K562 (cell line): ENCODE data around the gene NNAT. TPM values are rescaled to one million over a fixed set of nuclear protein-coding genes. Genes with fewer than 3 reads are reported as not detected.

ENCODE experiments used
- ARID1B ChIP-seq: fragments of 450-650 bp; IDR thresholded peaks from 2 replicates; pipeline ENCODE4 v1.6.1; 2016; ENCODE audit warnings: antibody characterized with exemption, mild to moderate bottlenecking, inconsistent platforms
- CHAMP1 ChIP-seq: fragments of 450-650 bp; IDR thresholded peaks from 2 replicates; pipeline ENCODE4 v1.6.1; 2016; ENCODE audit warnings: mild to moderate bottlenecking
- COPS2 ChIP-seq: fragments of 450-650 bp; conservative IDR thresholded peaks from 2 replicates; pipeline ENCODE4 v1.6.1; 2016; ENCODE audit warnings: mild to moderate bottlenecking, moderate library complexity
- DMBX1 ChIP-seq: fragments of 250-450 bp; sonication (Bioruptor Pico); IDR thresholded peaks from 2 replicates; pipeline ENCODE4 v1.8.0; 2022; ENCODE audit warnings: inconsistent platforms, mild to moderate bottlenecking, moderate library complexity, borderline replicate concordance
- FOXM1 ChIP-seq, 2 experiments: fragments of 450-650 bp in 1 of 2; sonication (generic) in 1 of 2; formaldehyde crosslinking in 1 of 2; IDR thresholded peaks; 2 replicates each; pipeline versions ENCODE4 v1.6.1 to v1.9.0; 2017 to 2022; ENCODE audit warnings: low read depth in 2 of 2, mild to moderate bottlenecking in 2 of 2, missing genetic modification reagents in 1 of 2, moderate library complexity in 1 of 2
- HDAC3 ChIP-seq: fragments of 450-650 bp; IDR thresholded peaks from 2 replicates; pipeline ENCODE4 v1.6.1; 2018; ENCODE audit warnings: borderline replicate concordance, mild to moderate bottlenecking, moderate library complexity; ENCODE audit not compliant: partially characterized antibody
- MAZ ChIP-seq, 2 experiments: fragments of 450-650 bp in 1 of 2; sonication (generic) in 1 of 2; formaldehyde crosslinking; IDR thresholded peaks in 1 of 2; conservative IDR thresholded peaks in 1 of 2; 2 replicates each; pipeline versions ENCODE4 v1.4.0 to v1.5.0; 2020; ENCODE audit warnings: mild to moderate bottlenecking in 1 of 2, missing genetic modification reagents in 1 of 2
- MCM3 ChIP-seq: fragments of 450-650 bp; IDR thresholded peaks from 2 replicates; pipeline ENCODE4 v1.6.1; 2016
- NR0B1 ChIP-seq: fragments of 450-650 bp; IDR thresholded peaks from one replicate; pipeline ENCODE4 v1.6.1; 2018; ENCODE audit warnings: mild to moderate bottlenecking, moderate library complexity; ENCODE audit not compliant: partially characterized antibody
- NR2C1 ChIP-seq, 2 experiments: fragments of 450-650 bp; IDR thresholded peaks; 2 replicates each; pipeline ENCODE4 v1.6.1; 2017; ENCODE audit warnings: mild to moderate bottlenecking in 2 of 2, antibody characterized with exemption in 1 of 2, inconsistent platforms in 1 of 2, missing compliant biosample characterization in 1 of 2, missing genetic modification characterization in 1 of 2
- POLR3G ChIP-seq: IDR thresholded peaks from 2 replicates; pipeline ENCODE4 v1.6.1; 2011; ENCODE audit not compliant: insufficient read length, insufficient replicate concordance; ENCODE audit errors: extremely low read depth
- RFX1 ChIP-seq: fragments of 450-650 bp; IDR thresholded peaks from 2 replicates; pipeline ENCODE4 v1.6.1; 2016; ENCODE audit warnings: mild to moderate bottlenecking, moderate library complexity
- SRF ChIP-seq, 2 experiments: fragments of 250-450, 450-650 bp in 1 of 2; sonication (Bioruptor Pico) in 1 of 2; sonication (generic) in 1 of 2; formaldehyde crosslinking; IDR thresholded peaks; 2 replicates each; pipeline versions ENCODE4 v1.5.0 to v1.5.1; 2020 to 2022; ENCODE audit warnings: mild to moderate bottlenecking in 1 of 2, missing genetic modification reagents in 1 of 2
- TEAD2 ChIP-seq: fragments of 450-650 bp; IDR thresholded peaks from 2 replicates; pipeline ENCODE4 v1.6.1; 2016; ENCODE audit warnings: missing genetic modification characterization, control low read depth, missing compliant biosample characterization
- TFE3 ChIP-seq: fragments of 450-650 bp; formaldehyde crosslinking; IDR thresholded peaks from 2 replicates; pipeline ENCODE4 v1.4.0; 2020; ENCODE audit warnings: mild to moderate bottlenecking, mixed read lengths
- ZBTB49 ChIP-seq: sonication (generic); formaldehyde crosslinking; IDR thresholded peaks from 2 replicates; pipeline ENCODE4 v1.8.0; 2022; ENCODE audit warnings: missing genetic modification reagents, mild to moderate bottlenecking, borderline replicate concordance
- ZBTB7A ChIP-seq: IDR thresholded peaks from 2 replicates; pipeline ENCODE4 v1.6.1; 2011; ENCODE audit warnings: low read depth, mild to moderate bottlenecking, low read length, moderate library complexity, borderline replicate concordance; ENCODE audit not compliant: control insufficient read depth
- ZKSCAN1 ChIP-seq: fragments of 150-350 bp; IDR thresholded peaks from 2 replicates; pipeline ENCODE4 v1.6.1; 2016; ENCODE audit warnings: low read depth, low read length
- ZNF324 ChIP-seq: fragments of 250-450 bp; sonication (Bioruptor Pico); IDR thresholded peaks from 2 replicates; pipeline ENCODE4 v1.4.0; 2020; ENCODE audit warnings: mild to moderate bottlenecking
- ZNF354B ChIP-seq: fragments of 250-450 bp; sonication (Bioruptor Pico); IDR thresholded peaks from 2 replicates; pipeline ENCODE4 v1.4.0; 2020
- polyA plus RNA-seq, 8 experiments: library from polyadenylated mRNA; depleted of rRNA in 4 of 8; stranded (reverse) in 5 of 8; unstranded in 3 of 8; fragments of >200 nt; fragmentation: Nextera tagmentation in 2 of 8; fragmentation: Illumina TruSeq in 1 of 8; extraction: Ambion mirVana in 2 of 8; extraction: Trizol in 1 of 8; gene quantifications; 2 replicates each; pipeline versions ENCODE4 v1.2.1 to v1.2.3, GENCODE V29; 2011 to 2014; ENCODE audit warnings: inconsistent platforms in 1 of 8, missing spikeins in 1 of 8
- total RNA-seq, 7 experiments: library from RNA; depleted of rRNA in 6 of 7; stranded (reverse); fragments of >200 nt in 6 of 7; fragmentation: Illumina TruSeq in 2 of 7; extraction: Trizol in 2 of 7; gene quantifications; 2 replicates each; pipeline versions ENCODE4 v1.2.1 to v1.2.3, GENCODE V29; 2011 to 2021; ENCODE audit warnings: low replicate concordance in 1 of 7

The NNAT gene
- total and polyA plus RNA-seq, 9 of the 15 experiments (the other 6 are each of a cell fraction or from before 2014, with no cell fraction given): 0.13 TPM; not detected in 8

- TF ChIP-seq FOXM1 (IDR thresholded peaks at IDR 0.05; ENCODE audit: low read depth) (peak; percentile 66), FOXM1 (CRISPR knock-in tag; IDR thresholded peaks at IDR 0.05; ENCODE audit: low read depth) (no peak), TEAD2 (tag) (no peak), ZKSCAN1 (no peak), NR2C1 (IDR thresholded peaks at IDR 0.05) (0 out of 2 replicates have a peak, but pooled peaks have one; percentile 31), NR2C1 (tag; IDR thresholded peaks at IDR 0.05) (no peak), CHAMP1 (0 out of 2 replicates have a peak, but pooled peaks have one; percentile 67), MCM3 (no peak), SRF (CRISPR knock-in tag; IDR thresholded peaks at IDR 0.05) (no peak), RFX1 (no peak), ZNF324 (CRISPR knock-in tag) (no peak), POLR3G (no peak), TFE3 (CRISPR knock-in tag) (no peak), COPS2 (no peak), ARID1B (peak; percentile 92), DMBX1 (0 out of 2 replicates have a peak, but pooled peaks have one; percentile 56), ZBTB7A (no peak), ZBTB49 (no peak), HDAC3 (peak; percentile 69), MAZ (CRISPR knock-in tag; conservative IDR thresholded peaks at IDR 0.05 in 1 of 2, IDR thresholded peaks at IDR 0.05 in 1 of 2) (peak in 1 of 2 experiments; percentile 16; a peak in 1 of 4 replicates), NR0B1 (no peak), ZNF354B (no peak)
Observed at GRCh38 chr20:37526238-37526838, 5.3 kb downstream of the NNAT start (continued).
